NCI-H774 (cell line): ENCODE data around the gene H2AZ1.

Source experiments
- DNase-seq: peaks from one replicate; lab custom pipeline; 2025; lab: John Stamatoyannopoulos, UW

Gene H2AZ1

DNA sequence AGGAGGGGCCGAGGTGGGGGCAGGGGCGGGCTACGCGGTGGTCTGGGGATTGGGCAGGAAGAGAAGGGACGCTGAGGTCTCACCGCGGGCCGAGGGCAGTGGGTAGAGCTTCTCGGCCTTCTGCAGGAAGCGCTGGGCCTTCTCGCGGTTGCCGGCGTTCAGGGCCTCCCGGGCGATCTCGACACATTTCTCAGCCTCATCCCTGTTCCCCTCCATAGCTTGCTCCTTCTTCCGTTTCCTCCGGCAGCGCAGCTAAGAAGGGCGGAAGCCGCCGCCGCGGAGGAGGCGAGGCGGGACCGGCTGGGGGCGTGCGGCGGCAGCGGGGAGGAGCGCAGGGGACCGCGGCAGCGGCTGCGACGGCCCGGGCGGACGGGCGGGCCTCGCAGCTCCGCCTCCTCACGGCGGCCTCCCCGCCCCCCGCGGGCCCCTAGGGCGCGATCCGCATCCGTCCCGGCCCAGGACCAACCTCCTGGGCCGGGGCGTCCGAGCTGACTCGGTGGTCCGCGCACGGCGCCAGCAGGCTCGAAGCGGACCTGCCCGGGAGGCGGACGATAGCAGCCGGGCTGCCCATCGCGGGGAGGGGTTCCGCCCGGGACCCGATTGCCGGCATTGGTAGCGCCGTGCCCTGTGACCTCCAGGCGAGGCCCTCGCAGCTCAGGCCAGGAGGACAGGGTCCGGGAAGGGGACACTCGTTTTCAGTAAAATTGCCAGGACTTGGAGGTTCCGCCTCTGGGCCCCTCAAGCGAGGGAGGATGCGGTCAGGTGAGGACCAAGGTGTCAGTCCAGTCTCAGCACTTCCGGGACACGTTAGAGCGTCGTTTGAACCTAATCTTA is 3.5 kb downstream of the H2AZ1 start, which contains the start of gene DNAJB14:
DNAJB14 (minus strand) TSS at position 263 of the 834 bp plus-strand sequence; CDS start at position 216, 47 bp downstream.
- DNase-seq: peak; percentile 33

DNA sequence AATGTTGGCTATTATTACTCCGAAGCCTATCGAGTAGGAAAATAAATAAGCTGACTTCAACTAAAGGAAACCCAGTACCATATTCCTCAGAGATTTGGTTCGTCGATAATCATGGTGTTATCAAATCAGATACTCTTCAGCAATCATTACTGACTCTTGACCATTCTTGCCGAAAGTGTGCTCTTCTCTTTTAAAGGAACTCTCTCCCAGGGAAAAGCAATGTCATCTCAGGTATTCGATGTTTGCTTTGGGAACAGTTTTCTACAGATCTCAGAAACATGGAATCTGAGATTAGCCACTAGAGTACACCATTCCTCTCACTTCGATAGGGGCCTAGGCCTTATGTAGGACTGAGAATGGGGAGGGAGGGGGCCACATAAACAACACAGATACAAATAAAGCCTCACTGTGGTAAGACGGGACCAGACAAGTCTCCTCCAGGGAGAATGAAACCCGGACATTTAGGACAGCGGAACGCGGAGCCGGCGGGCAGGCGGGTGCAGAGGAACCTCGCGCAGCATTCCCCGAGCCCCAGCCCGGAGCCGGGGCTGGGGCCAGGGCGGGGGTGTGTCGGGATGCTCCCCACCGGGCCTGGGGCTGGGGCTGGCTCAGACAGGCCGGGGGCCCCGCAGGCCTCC is 4.2 kb downstream of the H2AZ1 start:
- no peak for DNase-seq

- no peak for DNase-seq
Observed at GRCh38 chr4:99943904-99944437, 6.1 kb downstream of the H2AZ1 start.

DNA sequence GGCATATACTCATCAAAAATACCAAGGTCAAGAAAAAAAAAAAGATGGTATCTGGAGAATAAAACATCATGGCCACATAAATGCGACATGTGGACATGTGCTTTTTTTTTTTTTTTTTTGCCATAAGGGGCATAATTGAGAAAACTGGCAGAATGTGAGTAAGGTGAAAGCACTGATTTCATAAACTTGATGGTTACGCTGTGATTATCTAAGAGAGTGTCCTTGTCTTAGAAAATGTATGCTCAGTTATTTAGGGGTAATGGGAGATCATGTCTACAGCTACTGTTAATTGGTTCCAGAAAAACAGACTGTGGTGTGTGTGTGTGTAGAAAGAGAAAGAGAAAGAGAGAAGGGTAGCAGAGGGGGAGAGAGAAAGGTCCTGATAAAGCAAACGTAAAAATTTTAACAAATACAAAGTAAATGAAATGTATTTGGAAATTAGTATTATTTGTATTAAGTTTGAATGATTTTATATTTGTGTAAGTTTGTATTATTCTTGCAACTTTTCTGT is 11.8 kb downstream of the H2AZ1 start:
- DNase-seq: no peak

DNA sequence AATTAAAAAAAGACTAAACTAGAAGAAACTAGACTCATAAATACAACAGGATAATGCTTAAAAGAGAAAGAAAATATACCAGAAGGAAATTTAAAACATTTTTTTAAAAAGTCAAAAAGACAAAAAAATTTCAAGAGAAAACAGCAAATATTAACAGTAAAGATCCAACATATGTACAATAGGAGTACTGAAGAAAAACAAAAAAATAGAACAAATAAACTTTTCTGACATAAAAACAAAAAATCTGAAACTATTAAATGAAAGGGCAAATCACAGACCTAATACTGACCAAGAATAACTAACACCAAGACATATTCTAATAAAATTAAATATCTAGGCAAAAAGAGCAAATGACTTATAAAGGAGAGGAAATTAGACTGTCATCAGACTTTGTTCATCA is 15.2 kb downstream of the H2AZ1 start:
- no peak for DNase-seq

- no peak for DNase-seq
Observed at GRCh38 chr4:99927566-99927965, 22.5 kb downstream of the H2AZ1 start.

GRCh38 chr4:99921174-99921573 is 28.9 kb downstream of the H2AZ1 start:
- no peak for DNase-seq

DNA sequence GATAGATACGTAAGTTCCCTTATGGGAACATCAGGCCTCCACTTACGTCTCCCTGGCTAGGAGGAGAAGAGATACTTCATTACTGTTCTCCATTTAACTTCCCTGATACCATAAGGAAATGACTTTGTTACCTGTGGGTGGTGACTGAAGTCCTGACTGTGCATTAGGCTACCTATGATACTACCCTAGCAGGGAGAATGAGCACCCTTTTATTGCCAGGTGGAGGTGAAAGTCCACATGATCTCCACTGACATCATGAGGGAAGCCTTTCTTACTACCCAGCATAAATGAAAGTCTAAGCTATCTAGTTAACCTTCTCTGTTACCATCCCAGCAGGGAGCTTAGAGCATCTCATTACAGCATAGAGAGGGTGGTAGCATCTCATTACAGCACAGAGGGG is 31.4 kb downstream of the H2AZ1 start:
- no peak for DNase-seq

GRCh38 chr4:99917575-99917974 is 32.5 kb downstream of the H2AZ1 start:
- no peak for DNase-seq

- DNase-seq: no peak
Observed at GRCh38 chr4:99915449-99915848, 34.6 kb downstream of the H2AZ1 start.
